ENCODE data around the gene CRABP2.

Gene CRABP2

DNA sequence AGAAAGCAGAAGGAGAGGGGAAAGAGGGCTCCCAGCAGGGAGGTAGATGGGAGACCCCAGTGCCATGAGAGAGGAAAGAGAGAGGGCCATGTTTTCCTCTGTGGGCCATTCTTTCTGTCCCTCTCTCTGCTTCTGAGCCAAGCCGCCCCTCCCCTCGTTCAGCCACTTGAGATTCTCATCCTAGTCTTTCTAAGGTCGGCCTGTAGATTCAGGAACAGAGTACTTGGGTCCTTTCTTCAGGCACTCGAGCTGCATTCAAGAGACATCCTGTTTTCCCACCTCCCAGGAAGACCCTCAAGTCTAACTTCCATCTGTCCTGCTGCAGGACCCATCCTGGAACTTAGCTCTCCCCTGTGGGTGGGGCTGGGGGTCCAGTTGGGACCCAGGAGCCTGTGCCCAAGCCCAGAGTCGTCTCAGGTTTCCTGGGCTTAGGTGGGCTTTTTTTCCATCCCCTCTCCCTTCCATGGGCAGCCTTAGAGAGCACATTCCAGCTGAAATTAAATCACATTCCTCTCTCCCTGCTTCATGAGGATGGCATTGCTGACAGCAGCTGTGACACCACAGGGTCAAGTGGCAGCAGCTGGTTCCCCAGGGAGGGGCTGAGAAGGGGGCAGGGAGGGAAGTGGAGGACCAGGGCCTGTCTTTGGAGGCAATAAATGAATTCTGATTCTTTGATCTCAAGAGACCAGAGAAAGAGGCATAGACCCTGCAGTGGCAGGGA lies 41.2 kb downstream of the CRABP2 start:
- no peaks in the 10 kb centered on the region for H3K79me2 ChIP-seq (ENCODE audit: insufficient read depth, low read length)
- TF ChIP-seq, protein P1, sequence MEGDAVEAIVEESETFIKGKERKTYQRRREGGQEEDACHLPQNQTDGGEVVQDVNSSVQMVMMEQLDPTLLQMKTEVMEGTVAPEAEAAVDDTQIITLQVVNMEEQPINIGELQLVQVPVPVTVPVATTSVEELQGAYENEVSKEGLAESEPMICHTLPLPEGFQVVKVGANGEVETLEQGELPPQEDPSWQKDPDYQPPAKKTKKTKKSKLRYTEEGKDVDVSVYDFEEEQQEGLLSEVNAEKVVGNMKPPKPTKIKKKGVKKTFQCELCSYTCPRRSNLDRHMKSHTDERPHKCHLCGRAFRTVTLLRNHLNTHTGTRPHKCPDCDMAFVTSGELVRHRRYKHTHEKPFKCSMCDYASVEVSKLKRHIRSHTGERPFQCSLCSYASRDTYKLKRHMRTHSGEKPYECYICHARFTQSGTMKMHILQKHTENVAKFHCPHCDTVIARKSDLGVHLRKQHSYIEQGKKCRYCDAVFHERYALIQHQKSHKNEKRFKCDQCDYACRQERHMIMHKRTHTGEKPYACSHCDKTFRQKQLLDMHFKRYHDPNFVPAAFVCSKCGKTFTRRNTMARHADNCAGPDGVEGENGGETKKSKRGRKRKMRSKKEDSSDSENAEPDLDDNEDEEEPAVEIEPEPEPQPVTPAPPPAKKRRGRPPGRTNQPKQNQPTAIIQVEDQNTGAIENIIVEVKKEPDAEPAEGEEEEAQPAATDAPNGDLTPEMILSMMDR (IDR thresholded peaks at IDR 0.05; ENCODE audit: insufficient read depth, low read length, poor library complexity, severe bottlenecking) = no peak
- no peak for TF ChIP-seq EZH2phosphoT487 (conservative IDR thresholded peaks at IDR 0.05; ENCODE audit: low read length)
- no peaks in the 10 kb centered on the region for H4K20me1 ChIP-seq (ENCODE audit: low read depth, low read length)
- H3K9ac ChIP-seq (ENCODE audit: low read length) = no peak overlapping the region
- H3K27ac ChIP-seq (ENCODE audit: low read depth, low read length) = no peak overlapping the region
- no peaks in the 10 kb centered on the region for H3K9me3 ChIP-seq (ENCODE audit: insufficient read depth, low read length)
- H3K27me3 ChIP-seq (ENCODE audit: low read length) = no peaks in the 10 kb centered on the region
- H2AFZ ChIP-seq (ENCODE audit: low read depth, low read length, severe bottlenecking) = no peak overlapping the region
- no peak overlapping the region for H3K4me2 ChIP-seq (ENCODE audit: low read depth, low read length, poor library complexity, severe bottlenecking)
- H3K9me2 ChIP-seq (replicated peaks; ENCODE audit: insufficient read depth, low read length) = no peaks in the 10 kb centered on the region
- no peak overlapping the region for H3K4me3 ChIP-seq (ENCODE audit: insufficient read depth, low read length, poor library complexity, severe bottlenecking)
- no peaks in the 10 kb centered on the region for H3F3A ChIP-seq (ENCODE audit: insufficient read depth)
- H3K36me3 ChIP-seq (ENCODE audit: low read length) = no peaks in the 10 kb centered on the region

DNA sequence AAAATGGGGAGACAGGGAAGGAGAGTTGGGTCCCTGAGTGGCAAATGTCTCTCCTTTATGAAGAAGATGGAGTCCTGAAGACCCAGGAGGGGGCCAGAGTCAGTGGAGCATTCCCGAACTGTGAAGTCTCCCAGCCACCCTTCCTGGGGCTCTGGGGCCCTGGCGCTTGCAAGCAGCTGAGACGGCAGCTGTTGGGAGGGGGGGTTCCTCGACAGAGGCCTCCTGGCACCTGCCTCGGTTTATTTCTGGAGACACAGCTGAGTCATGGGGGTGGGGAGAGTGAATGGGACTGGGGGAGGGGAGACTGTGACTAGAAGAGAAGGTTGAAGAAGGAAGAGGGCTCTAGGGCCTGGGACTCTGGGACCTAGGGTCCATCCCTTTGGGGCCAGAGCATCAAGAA lies 42.2 kb downstream of the CRABP2 start:
- no peaks in the 10 kb centered on the region for H3F3A ChIP-seq (ENCODE audit: insufficient read depth)
- H3K9me3 ChIP-seq (ENCODE audit: insufficient read depth, low read length) = no peaks in the 10 kb centered on the region
- H3K27me3 ChIP-seq (ENCODE audit: low read length) = no peaks in the 10 kb centered on the region
- H3K4me2 ChIP-seq (ENCODE audit: low read depth, low read length, poor library complexity, severe bottlenecking) = no peak overlapping the region
- no peaks in the 10 kb centered on the region for H3K9me2 ChIP-seq (replicated peaks; ENCODE audit: insufficient read depth, low read length)
- H3K36me3 ChIP-seq (ENCODE audit: low read length) = no peaks in the 10 kb centered on the region
- no peak overlapping the region for H3K9ac ChIP-seq (ENCODE audit: low read length)
- no peak for TF ChIP-seq EZH2phosphoT487 (conservative IDR thresholded peaks at IDR 0.05; ENCODE audit: low read length)
- TF ChIP-seq, protein P1 (IDR thresholded peaks at IDR 0.05; ENCODE audit: insufficient read depth, low read length, poor library complexity, severe bottlenecking) = no peak
- no peak overlapping the region for H3K27ac ChIP-seq (ENCODE audit: low read depth, low read length)
- H4K20me1 ChIP-seq (ENCODE audit: low read depth, low read length) = no peaks in the 10 kb centered on the region
- H3K4me3 ChIP-seq (ENCODE audit: insufficient read depth, low read length, poor library complexity, severe bottlenecking) = no peak overlapping the region
- no peak overlapping the region for H2AFZ ChIP-seq (ENCODE audit: low read depth, low read length, severe bottlenecking)
- no peaks in the 10 kb centered on the region for H3K79me2 ChIP-seq (ENCODE audit: insufficient read depth, low read length)

DNA sequence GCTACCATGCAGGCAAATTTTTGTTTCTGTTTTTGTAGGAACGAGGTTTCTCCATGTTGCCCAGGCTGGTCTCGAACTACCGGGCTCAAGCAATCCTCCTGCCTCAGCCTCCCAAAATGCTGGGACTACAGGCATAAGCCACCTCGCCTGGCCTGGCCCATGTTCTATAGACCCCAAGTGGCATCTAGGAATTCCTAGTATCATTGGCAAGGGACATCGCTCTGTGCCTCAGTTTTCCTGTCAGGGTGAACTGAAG lies 42.7 kb downstream of the CRABP2 start:
- Histone ChIP-seq H3K36me3 (ENCODE audit: low read length) (no peaks in the 10 kb centered on the region), H4K20me1 (ENCODE audit: low read depth, low read length) (no peaks in the 10 kb centered on the region), H2AFZ (ENCODE audit: low read depth, low read length, severe bottlenecking) (no peak overlapping the region), H3K27ac (ENCODE audit: low read depth, low read length) (no peak overlapping the region), H3K9me2 (replicated peaks; ENCODE audit: insufficient read depth, low read length) (no peaks in the 10 kb centered on the region), H3K79me2 (ENCODE audit: insufficient read depth, low read length) (no peaks in the 10 kb centered on the region), H3K9me3 (ENCODE audit: insufficient read depth, low read length) (no peaks in the 10 kb centered on the region), H3K27me3 (ENCODE audit: low read length) (no peaks in the 10 kb centered on the region), H3F3A (ENCODE audit: insufficient read depth) (no peaks in the 10 kb centered on the region), H3K4me3 (ENCODE audit: insufficient read depth, low read length, poor library complexity, severe bottlenecking) (no peak overlapping the region), H3K9ac (ENCODE audit: low read length) (no peak overlapping the region), H3K4me2 (ENCODE audit: low read depth, low read length, poor library complexity, severe bottlenecking) (no peak overlapping the region)
- TF ChIP-seq EZH2phosphoT487 (conservative IDR thresholded peaks at IDR 0.05; ENCODE audit: low read length) = no peak
- TF ChIP-seq, protein P1 (IDR thresholded peaks at IDR 0.05; ENCODE audit: insufficient read depth, low read length, poor library complexity, severe bottlenecking) = no peak

All from SU-DHL-6 (cell line).